NK-92 treated with Interleukin-12 subunit alpha and Interleukin-12 subunit beta, amount 100 ng/mL, for 24 hours (cell line): ENCODE results near the gene ASB1.
"Not testable (repeated sequence)": the region's sequence is repeated elsewhere in the genome, so short reads cannot be mapped to it uniquely, and the experiment has no call there.

Experiments used
- DNase-seq: peaks from one replicate; lab custom pipeline; 2025; lab: John Stamatoyannopoulos, UW

The ASB1 gene

DNA sequence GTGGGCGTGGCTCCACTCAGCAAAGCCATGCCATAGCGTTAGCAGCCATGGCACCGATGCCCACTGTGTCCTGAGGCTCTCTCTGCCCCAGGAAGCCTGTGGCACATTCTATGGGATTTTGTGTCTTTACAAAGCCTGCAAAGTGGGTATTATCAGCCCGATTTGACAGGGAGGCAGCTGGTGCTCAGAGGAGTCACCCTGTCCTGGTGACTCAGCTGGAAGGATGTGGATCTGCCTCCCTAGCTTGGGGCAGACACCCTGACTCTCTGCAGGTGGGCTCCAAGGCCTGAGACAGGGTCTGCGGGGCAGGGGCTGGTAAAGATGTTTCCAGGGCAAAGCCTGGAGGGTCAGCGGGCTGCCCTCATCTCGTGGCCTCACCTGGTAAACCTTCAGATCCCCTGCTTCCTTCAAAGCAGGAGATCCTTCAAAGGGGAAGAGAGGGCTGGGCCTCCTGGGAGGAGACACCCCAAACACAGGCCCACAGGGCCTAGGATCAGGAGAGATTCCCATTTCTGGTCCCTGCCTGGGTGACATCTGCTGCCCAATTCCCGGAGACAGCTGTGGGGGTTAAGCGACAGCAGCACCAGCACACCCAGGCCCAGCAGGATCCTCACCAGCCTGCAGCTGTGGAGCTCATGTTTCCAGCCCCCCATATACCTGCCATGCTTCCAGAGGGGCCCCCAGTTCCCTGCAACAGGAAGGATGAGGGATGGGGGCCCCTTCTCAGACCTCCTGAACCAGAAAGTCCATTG is 3.0 kb upstream of the ASB1 start:
- DNase-seq: no peak

GRCh38 chr2:238424313-238424700 is 2.4 kb upstream of the ASB1 start:
- no peak for DNase-seq

GRCh38 chr2:238425505-238425978 is 1.2 kb upstream of the ASB1 start:
- DNase-seq: no peak

DNA sequence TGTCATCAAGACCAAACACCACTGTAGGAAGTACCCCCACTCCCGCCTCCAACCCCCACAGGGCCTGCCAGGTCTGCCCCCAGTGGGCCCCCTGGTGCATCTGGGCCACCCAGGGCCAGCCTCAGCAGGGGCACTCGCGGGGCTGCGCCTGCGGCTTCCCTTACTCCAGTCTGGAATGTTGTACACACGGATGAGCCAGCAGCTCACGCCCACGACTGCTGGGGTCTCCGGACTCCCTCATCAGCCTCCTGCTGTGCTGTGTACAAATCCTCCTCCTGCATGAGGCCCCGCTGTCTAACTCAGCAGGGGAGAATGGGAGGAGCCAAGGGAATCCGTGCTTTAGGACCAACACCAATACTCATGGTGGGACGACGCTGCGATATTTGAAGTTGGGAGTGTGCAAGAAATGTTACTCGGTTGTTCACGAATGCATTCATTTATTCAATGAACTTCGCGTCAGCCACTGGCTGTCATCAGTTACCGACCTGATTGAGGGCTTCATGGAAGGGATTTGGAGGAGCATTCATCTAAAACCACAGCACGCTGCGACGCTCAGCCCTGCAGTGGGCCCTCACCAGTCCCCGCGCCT is 654 bp upstream of the ASB1 start:
- no peak for DNase-seq

DNA sequence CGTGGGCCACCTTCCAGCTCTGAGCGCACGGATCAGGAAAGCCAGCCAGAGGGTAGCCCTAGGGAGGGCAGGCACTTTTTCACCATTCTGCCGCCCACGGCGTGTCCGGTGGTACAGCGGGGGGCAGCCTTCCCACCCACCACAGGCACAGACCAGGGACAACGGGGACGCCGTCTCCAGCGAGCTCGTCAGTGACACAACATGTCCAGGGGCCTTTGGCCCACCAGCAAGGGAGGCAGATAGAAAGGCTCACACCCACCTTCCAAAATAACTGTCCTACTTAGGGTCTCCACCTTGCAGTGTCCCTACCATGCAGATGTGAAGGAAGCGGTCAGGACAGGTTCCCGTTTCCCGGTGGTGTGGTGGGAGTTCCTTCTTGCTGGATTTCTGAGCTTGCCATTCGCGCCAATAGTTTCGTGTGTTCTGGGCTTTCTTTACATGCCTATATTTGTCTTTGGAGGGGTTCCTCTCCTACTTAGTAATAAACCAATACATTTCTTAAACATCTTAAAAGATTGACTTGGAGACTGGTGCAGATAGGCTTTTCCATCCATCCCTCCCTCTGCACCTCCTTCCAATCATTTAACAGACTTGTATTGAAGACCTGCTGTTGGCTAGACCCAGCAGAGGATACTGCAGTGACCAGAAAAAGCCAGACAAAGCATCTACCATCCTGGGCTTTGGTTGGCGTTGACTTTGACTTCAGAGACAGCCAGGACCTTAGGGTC is 872 bp downstream of the ASB1 start:
- no peak for DNase-seq

DNA sequence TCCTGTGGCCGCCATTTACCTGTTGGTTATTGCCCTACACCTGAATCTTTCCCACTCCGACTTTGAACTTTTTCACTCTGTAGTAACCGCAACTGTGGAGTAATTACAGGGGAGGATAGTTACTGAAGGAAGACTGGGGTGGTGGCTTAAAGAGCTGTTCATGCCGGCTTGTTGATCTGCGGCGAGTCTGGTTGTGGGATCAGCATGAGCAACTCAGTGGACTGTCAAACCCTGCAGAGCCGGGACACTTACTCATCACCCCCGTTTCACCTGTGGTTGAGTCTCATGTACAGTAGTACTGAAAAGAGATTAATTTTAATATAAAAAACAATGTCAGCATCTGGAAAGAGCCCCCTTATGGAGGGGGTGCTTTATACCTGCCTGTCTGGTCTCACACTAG is 2.1 kb downstream of the ASB1 start:
- no peak for DNase-seq

- no peak for DNase-seq
Observed at GRCh38 chr2:238430781-238431180, 4.1 kb downstream of the ASB1 start.

GRCh38 chr2:238431456-238431855 is 4.7 kb downstream of the ASB1 start:
- DNase-seq: no peak

- DNase-seq: no peak
Observed at GRCh38 chr2:238433300-238433915, 6.7 kb downstream of the ASB1 start.

- DNase-seq: no peak
Observed at GRCh38 chr2:238433941-238434845, 7.5 kb downstream of the ASB1 start.

- DNase-seq: no peak
Observed at GRCh38 chr2:238434846-238435751, 8.4 kb downstream of the ASB1 start.

DNA sequence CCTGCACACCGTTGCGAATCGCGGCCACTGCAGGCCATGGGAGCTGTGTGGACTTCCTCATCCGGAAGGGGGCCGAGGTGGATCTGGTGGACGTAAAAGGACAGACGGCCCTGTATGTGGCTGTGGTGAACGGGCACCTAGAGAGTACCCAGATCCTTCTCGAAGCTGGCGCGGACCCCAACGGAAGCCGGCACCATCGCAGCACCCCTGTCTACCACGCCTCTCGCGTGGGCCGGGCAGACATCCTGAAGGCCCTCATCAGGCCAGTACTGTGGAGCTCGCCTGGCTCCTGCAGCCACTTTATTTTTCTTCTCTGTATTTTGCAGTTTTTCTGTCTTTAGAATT is 9.0 kb downstream of the ASB1 start:
- no peak for DNase-seq

GRCh38 chr2:238438856-238439849 is 12.4 kb downstream of the ASB1 start:
- DNase-seq: no peak

DNA sequence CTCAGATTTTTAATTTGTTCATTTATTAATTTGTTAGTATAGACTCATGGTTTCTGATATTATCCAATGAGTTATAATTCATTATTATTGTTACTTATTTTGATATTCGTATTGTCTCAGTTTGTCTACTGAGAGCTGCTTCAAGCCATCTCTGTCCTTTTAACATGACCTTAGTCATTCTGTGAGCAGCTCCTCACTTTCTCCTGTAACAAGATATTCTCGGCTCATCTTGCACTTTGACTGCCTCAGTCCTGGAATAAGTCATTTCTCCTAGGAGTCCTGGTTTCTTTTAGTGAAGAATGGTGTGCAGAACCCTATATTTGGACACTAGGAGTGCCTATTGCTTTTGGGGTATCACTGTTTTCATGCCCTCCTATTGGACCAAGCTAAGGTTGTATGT is 13.2 kb downstream of the ASB1 start:
- no peak for DNase-seq

- DNase-seq: no peak
Observed at GRCh38 chr2:238440331-238440730, 13.6 kb downstream of the ASB1 start.

- no peak for DNase-seq
Observed at GRCh38 chr2:238440767-238441166, 14.0 kb downstream of the ASB1 start.

DNA sequence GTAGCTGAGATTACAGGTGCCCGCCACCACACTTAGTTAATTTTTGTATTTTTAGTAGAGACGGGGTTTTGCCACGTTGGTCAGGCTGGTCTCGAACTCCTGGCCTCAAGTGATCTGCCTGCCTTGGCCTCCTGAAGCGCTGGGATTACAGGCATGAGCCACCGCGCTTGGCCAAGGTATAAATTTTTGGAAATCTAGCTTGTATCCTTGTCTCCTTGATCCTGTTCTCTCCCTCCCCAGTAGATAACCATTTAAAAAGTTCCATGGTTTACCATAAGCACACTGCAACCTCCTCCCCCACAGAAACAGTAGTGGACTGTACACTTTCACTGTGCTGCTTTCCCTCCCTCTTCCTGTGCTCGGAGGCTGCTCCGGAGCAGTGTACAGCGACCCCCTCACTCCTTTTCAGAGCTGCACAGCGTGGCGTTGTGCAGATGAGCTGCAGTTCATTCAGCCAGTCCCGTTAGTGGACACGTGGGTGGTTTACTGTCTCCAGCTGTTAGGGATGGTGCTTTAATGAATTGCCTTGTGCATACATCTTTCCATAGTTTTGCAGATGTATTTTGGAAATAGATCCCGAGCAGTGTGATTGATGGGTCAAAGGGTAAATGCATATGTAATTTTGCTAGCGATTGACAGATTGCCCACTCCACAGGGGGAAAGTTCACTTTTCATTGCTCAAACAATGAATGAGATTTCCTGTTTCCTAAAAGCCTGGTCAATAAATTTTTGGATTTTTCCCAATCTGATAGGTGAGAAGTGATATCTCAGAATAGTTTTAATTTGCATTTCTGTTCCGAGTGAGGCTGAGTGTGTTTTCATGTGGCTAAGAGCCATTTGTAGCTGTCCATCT is 14.8 kb downstream of the ASB1 start:
- no peak for DNase-seq

DNA sequence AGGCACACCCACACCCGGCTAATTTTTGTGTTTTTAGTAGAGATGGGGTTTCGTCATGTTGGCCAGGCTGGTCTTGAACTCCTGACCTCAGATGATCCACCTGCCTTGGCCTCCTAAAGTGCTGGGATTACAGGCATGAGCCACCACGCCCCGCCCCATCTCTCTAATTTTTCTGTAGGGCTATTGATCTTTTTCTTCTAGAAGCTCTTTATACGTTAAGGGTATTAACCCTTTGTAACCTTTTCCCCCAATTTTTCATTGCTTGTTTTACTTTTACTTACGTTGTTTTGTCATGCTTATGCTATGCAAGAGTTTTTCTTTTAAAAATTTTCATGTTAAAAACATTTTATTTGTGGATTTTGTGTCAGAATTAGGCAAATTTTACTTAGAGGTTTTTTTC is 15.5 kb downstream of the ASB1 start:
- not testable (repeated sequence) for DNase-seq
